Ascending aorta (tissue), 2 donors: ENCODE results near the gene C19orf25. TPM values are rescaled to one million over a fixed set of nuclear protein-coding genes. Genes with fewer than 3 reads are reported as not detected.
A peak's percentile ranks its signal among the peaks of the same experiment; 100 is the strongest.

Experiments
- DNase-seq, 2 donors: peaks; one replicate each; pipeline ENCODE4 v3.0.0-alpha.2; 2019; ENCODE audit warnings: low spot score in 2 of 2
- H3K27ac ChIP-seq, 2 donors: fragments of 200-600 bp; sonication (generic); one replicate each; pipeline ENCODE4 v1.5.1; 2016 to 2017; ENCODE audit warnings: mild to moderate bottlenecking in 1 of 2
- H3K27me3 ChIP-seq: fragments of 200-600 bp; sonication (generic); one replicate; pipeline ENCODE4 v1.5.1; 2017
- H3K36me3 ChIP-seq, 2 donors: fragments of 200-600 bp; sonication (generic); one replicate each; pipeline ENCODE4 v1.5.1; 2016
- H3K4me1 ChIP-seq, 2 donors: fragments of 200-600 bp; sonication (generic); one replicate each; pipeline ENCODE4 v1.5.1; 2016 to 2017; ENCODE audit warnings: mild to moderate bottlenecking in 1 of 2
- H3K4me3 ChIP-seq, 2 donors: fragments of 200-600 bp; sonication (generic); one replicate each; pipeline ENCODE4 v1.5.1; 2016 to 2017; ENCODE audit warnings: mild to moderate bottlenecking in 1 of 2
- H3K9me3 ChIP-seq, 2 donors: fragments of 200-600 bp; sonication (generic); one replicate each; pipeline ENCODE4 v1.5.1; 2016
- intact Hi-C: fragments of 100-400 bp; cut with DNase I; formaldehyde crosslinking; loops from one replicate; pipeline ENCODE4 v1.15.1; 2023
- total RNA-seq: library from RNA; depleted of rRNA; stranded (reverse); fragments of >200 nt; gene quantifications from one replicate; pipeline ENCODE4 v1.1.0, GENCODE V29; 2016
- TF ChIP-seq, protein P1 (sequence below), 3 experiments: fragments of 200-600 bp in 2 of 3; fragments of 450-650 bp in 1 of 3; sonication (generic) in 2 of 3; IDR thresholded peaks; one replicate each; pipeline ENCODE4 v1.5.1; 2016 to 2019; ENCODE audit warnings: antibody characterized with exemption in 3 of 3, mild to moderate bottlenecking in 1 of 3, moderate library complexity in 1 of 3

C19orf25 gene
- total RNA-seq, 1 donor from 2014 or later, result 32.7 TPM

GRCh38 chr19:1470305-1471009 is 8.6 kb downstream of the C19orf25 start:
- TF ChIP-seq, protein P1, sequence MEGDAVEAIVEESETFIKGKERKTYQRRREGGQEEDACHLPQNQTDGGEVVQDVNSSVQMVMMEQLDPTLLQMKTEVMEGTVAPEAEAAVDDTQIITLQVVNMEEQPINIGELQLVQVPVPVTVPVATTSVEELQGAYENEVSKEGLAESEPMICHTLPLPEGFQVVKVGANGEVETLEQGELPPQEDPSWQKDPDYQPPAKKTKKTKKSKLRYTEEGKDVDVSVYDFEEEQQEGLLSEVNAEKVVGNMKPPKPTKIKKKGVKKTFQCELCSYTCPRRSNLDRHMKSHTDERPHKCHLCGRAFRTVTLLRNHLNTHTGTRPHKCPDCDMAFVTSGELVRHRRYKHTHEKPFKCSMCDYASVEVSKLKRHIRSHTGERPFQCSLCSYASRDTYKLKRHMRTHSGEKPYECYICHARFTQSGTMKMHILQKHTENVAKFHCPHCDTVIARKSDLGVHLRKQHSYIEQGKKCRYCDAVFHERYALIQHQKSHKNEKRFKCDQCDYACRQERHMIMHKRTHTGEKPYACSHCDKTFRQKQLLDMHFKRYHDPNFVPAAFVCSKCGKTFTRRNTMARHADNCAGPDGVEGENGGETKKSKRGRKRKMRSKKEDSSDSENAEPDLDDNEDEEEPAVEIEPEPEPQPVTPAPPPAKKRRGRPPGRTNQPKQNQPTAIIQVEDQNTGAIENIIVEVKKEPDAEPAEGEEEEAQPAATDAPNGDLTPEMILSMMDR (IDR thresholded peaks at IDR 0.05), result no peak
- DNase-seq, result no peak
- peaks cover 6 to 11% of the 10 kb centered on the region in 2 donors for H3K36me3 ChIP-seq
- no peaks in the 10 kb centered on the region for H3K9me3 ChIP-seq
- intact Hi-C loops, result no loop called here
- peak overlapping the region; percentile 23 to 63 for H3K4me3 ChIP-seq
- no peak overlapping the region for H3K27ac ChIP-seq
- peaks cover 37 to 41% of the 10 kb centered on the region in 2 donors for H3K4me1 ChIP-seq
- peaks cover 66% of the 10 kb centered on the region for H3K27me3 ChIP-seq

GRCh38 chr19:1470055-1470304 is 9.0 kb downstream of the C19orf25 start:
- Histone ChIP-seq H3K4me1 (peaks cover 37 to 41% of the 10 kb centered on the region in 2 donors), H3K4me3 (peak overlapping the region; percentile 23 to 63), H3K27me3 (peaks cover 66% of the 10 kb centered on the region), H3K36me3 (peaks cover 4 to 6% of the 10 kb centered on the region in 2 donors), H3K9me3 (no peaks in the 10 kb centered on the region), H3K27ac (no peak overlapping the region)
- no peak for DNase-seq
- TF ChIP-seq, protein P1 (IDR thresholded peaks at IDR 0.05), result no peak
- intact Hi-C loops, result no loop called here

DNA sequence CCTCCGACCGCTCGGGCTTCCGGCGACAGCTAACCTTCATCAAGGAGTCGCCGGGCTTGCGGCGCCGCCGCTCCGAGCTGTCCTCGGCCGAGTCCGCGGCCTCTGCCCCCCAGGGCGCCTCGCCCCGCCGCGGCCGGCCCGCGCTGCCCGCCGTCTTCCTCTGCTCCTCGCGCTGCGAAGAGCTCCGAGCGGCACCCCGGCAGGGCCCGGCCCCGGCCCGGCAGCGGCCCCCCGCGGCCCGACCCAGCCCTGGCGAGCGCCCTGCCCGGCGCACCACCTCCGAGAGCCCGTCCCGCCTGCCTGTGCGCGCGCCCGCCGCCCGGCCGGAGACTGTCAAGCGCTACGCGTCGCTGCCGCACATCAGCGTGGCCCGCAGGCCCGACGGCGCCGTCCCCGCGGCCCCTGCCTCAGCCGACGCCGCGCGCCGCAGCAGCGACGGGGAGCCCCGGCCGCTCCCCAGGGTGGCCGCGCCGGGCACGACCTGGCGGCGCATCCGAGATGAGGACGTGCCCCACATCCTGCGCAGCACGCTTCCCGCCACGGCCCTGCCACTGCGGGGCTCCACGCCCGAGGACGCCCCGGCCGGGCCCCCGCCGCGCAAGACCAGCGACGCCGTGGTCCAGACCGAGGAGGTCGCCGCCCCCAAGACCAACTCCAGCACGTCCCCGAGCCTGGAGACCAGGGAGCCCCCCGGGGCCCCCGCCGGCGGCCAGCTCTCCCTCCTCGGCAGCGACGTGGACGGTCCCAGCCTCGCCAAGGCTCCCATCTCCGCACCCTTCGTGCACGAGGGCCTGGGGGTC is 9.6 kb downstream of the C19orf25 start:
- peaks cover 37 to 41% of the 10 kb centered on the region in 2 donors for H3K4me1 ChIP-seq
- no peak overlapping the region for H3K27ac ChIP-seq
- DNase-seq, result no peak
- peaks cover 66% of the 10 kb centered on the region for H3K27me3 ChIP-seq
- intact Hi-C loops, result no loop called here
- H3K9me3 ChIP-seq, result no peaks in the 10 kb centered on the region
- TF ChIP-seq, protein P1 (IDR thresholded peaks at IDR 0.05), result no peak
- peak overlapping the region; percentile 23 to 63 for H3K4me3 ChIP-seq
- peaks cover 0 to 1% of the 10 kb centered on the region in 2 donors for H3K36me3 ChIP-seq

GRCh38 chr19:1468821-1469254 is 10.2 kb downstream of the C19orf25 start:
- peak overlapping the region; percentile 23 to 63 for H3K4me3 ChIP-seq
- intact Hi-C loops, result no loop called here

GRCh38 chr19:1468274-1468820 is 10.7 kb downstream of the C19orf25 start:
- peak overlapping the region; percentile 23 to 63 for H3K4me3 ChIP-seq
- intact Hi-C loops, result no loop called here
- no peaks in the 10 kb centered on the region for H3K36me3 ChIP-seq
- TF ChIP-seq, protein P1 (IDR thresholded peaks at IDR 0.05), result no peak
- peaks cover 37 to 41% of the 10 kb centered on the region in 2 donors for H3K4me1 ChIP-seq
- peaks cover 66% of the 10 kb centered on the region for H3K27me3 ChIP-seq
- H3K27ac ChIP-seq, result no peak overlapping the region
- H3K9me3 ChIP-seq, result no peaks in the 10 kb centered on the region
- no peak for DNase-seq

More at GRCh38 chr19:1468821-1469254, 10.2 kb downstream of the C19orf25 start:
- Histone ChIP-seq H3K27ac (no peak overlapping the region), H3K9me3 (no peaks in the 10 kb centered on the region), H3K4me1 (peaks cover 37 to 41% of the 10 kb centered on the region in 2 donors), H3K36me3 (no peaks in the 10 kb centered on the region), H3K27me3 (peaks cover 66% of the 10 kb centered on the region)
- no peak for DNase-seq
- TF ChIP-seq, protein P1 (IDR thresholded peaks at IDR 0.05), result no peak
